ENCODE data around the gene PON1.

- TF ChIP-seq CTCF (IDR thresholded peaks at IDR 0.05) (no peak), POLR2A (IDR thresholded peaks at IDR 0.05) (no peak)
Observed at GRCh38 chr7:95309951-95310350, 14.4 kb downstream of the PON1 start.
